ENCODE results near the gene RCBTB1. TPM values are rescaled to one million over a fixed set of nuclear protein-coding genes. Genes with fewer than 3 reads are reported as not detected.

RCBTB1 gene
- total and polyA plus RNA-seq, 2 donors from 2014 or later: 14.8 to 18.9 TPM

- H3K36me3 ChIP-seq (ENCODE audit: control insufficient read depth in 2 of 3, insufficient read depth in 3 of 3, low read length in 3 of 3): peaks cover 0 to 7% (median 4%) of the 10 kb centered on the region in 3 donors
- H3K4me1 ChIP-seq (ENCODE audit: control insufficient read depth in 2 of 3, insufficient read depth in 2 of 3, low read depth in 1 of 3, low read length in 3 of 3): no peaks in the 10 kb centered on the region
- TF ChIP-seq, protein P1, sequence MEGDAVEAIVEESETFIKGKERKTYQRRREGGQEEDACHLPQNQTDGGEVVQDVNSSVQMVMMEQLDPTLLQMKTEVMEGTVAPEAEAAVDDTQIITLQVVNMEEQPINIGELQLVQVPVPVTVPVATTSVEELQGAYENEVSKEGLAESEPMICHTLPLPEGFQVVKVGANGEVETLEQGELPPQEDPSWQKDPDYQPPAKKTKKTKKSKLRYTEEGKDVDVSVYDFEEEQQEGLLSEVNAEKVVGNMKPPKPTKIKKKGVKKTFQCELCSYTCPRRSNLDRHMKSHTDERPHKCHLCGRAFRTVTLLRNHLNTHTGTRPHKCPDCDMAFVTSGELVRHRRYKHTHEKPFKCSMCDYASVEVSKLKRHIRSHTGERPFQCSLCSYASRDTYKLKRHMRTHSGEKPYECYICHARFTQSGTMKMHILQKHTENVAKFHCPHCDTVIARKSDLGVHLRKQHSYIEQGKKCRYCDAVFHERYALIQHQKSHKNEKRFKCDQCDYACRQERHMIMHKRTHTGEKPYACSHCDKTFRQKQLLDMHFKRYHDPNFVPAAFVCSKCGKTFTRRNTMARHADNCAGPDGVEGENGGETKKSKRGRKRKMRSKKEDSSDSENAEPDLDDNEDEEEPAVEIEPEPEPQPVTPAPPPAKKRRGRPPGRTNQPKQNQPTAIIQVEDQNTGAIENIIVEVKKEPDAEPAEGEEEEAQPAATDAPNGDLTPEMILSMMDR (IDR thresholded peaks at IDR 0.05; ENCODE audit: borderline replicate concordance, extremely low read depth, insufficient read depth): no peak
- no peak overlapping the region for H3K4me3 ChIP-seq (ENCODE audit: low read length in 3 of 3)
- FAIRE-seq: no peak
- H3K27ac ChIP-seq (ENCODE audit: low read depth in 2 of 2, low read length in 2 of 2): no peak overlapping the region
- H3K27me3 ChIP-seq (ENCODE audit: control insufficient read depth, insufficient read depth, low read length): no peaks in the 10 kb centered on the region
- H3K9me3 ChIP-seq (ENCODE audit: control insufficient read depth in 2 of 3, insufficient read depth in 1 of 3, low read length in 3 of 3): no peaks in the 10 kb centered on the region
- intact Hi-C loops (cut with DNase I): no loop called here
- DNase-seq: no peak
- H3K9ac ChIP-seq (ENCODE audit: low read length in 3 of 3): no peak overlapping the region
Observed at GRCh38 chr13:49533591-49534269, 51.6 kb downstream of the RCBTB1 start.

GRCh38 chr13:49533011-49533410 is 52.3 kb downstream of the RCBTB1 start:
- Histone ChIP-seq H3K27ac (ENCODE audit: low read depth in 2 of 2, low read length in 2 of 2) (no peak overlapping the region), H3K4me3 (ENCODE audit: low read length in 3 of 3) (no peak overlapping the region), H3K27me3 (ENCODE audit: control insufficient read depth, insufficient read depth, low read length) (no peaks in the 10 kb centered on the region), H3K9ac (ENCODE audit: low read length in 3 of 3) (no peak overlapping the region), H3K4me1 (ENCODE audit: control insufficient read depth in 2 of 3, insufficient read depth in 2 of 3, low read depth in 1 of 3, low read length in 3 of 3) (no peaks in the 10 kb centered on the region), H3K36me3 (ENCODE audit: control insufficient read depth in 2 of 3, insufficient read depth in 3 of 3, low read length in 3 of 3) (peaks cover 0 to 7% (median 3%) of the 10 kb centered on the region in 3 donors), H3K9me3 (ENCODE audit: control insufficient read depth in 2 of 3, insufficient read depth in 1 of 3, low read length in 3 of 3) (no peaks in the 10 kb centered on the region)
- TF ChIP-seq, protein P1 (IDR thresholded peaks at IDR 0.05; ENCODE audit: borderline replicate concordance, extremely low read depth, insufficient read depth): no peak
- intact Hi-C loops (cut with DNase I): no loop called here
- DNase-seq: no peak
- FAIRE-seq: no peak

GRCh38 chr13:49532593-49532992 is 52.8 kb downstream of the RCBTB1 start:
- H3K4me1 ChIP-seq (ENCODE audit: control insufficient read depth in 2 of 3, insufficient read depth in 2 of 3, low read depth in 1 of 3, low read length in 3 of 3): no peaks in the 10 kb centered on the region
- H3K27me3 ChIP-seq (ENCODE audit: control insufficient read depth, insufficient read depth, low read length): no peaks in the 10 kb centered on the region
- no peak overlapping the region for H3K4me3 ChIP-seq (ENCODE audit: low read length in 3 of 3)
- TF ChIP-seq, protein P1 (IDR thresholded peaks at IDR 0.05; ENCODE audit: borderline replicate concordance, extremely low read depth, insufficient read depth): no peak
- peaks cover 0 to 7% (median 0%) of the 10 kb centered on the region in 3 donors for H3K36me3 ChIP-seq (ENCODE audit: control insufficient read depth in 2 of 3, insufficient read depth in 3 of 3, low read length in 3 of 3)
- intact Hi-C loops (cut with DNase I): no loop called here
- H3K9me3 ChIP-seq (ENCODE audit: control insufficient read depth in 2 of 3, insufficient read depth in 1 of 3, low read length in 3 of 3): no peaks in the 10 kb centered on the region
- peak in 2 of 5 donors; percentile 55 to 70 for DNase-seq
- no peak overlapping the region for H3K9ac ChIP-seq (ENCODE audit: low read length in 3 of 3)
- no peak for FAIRE-seq
- no peak overlapping the region for H3K27ac ChIP-seq (ENCODE audit: low read depth in 2 of 2, low read length in 2 of 2)

Data from kidney (tissue), 14 donors.